HFFc6 (cell line): Measurements from ENCODE around the gene PEX16. TPM values are rescaled to one million over a fixed set of nuclear protein-coding genes. Genes with fewer than 3 reads are reported as not detected.

ENCODE experiments used
- DNase-seq: peaks from one replicate; pipeline ENCODE4 v3.0.0-alpha.2; 2018
- H3K27ac Mint-ChIP-seq: 2 replicates; pipeline ENCODE4 v1.8.0; 2020; ENCODE audit warnings: mild to moderate bottlenecking, mixed read lengths
- H3K27me3 Mint-ChIP-seq: 2 replicates; pipeline ENCODE4 v1.8.0; 2021; ENCODE audit warnings: mild to moderate bottlenecking, moderate library complexity, mixed read lengths; ENCODE audit not compliant: insufficient read depth
- H3K36me3 Mint-ChIP-seq: 2 replicates; pipeline ENCODE4 v1.8.0; 2021; ENCODE audit warnings: low read depth, mixed read lengths
- H3K4me1 Mint-ChIP-seq: 2 replicates; pipeline ENCODE4 v1.8.0; 2020; ENCODE audit warnings: low read depth, mixed read lengths
- H3K4me3 Mint-ChIP-seq: 2 replicates; pipeline ENCODE4 v1.8.0; 2020; ENCODE audit warnings: mild to moderate bottlenecking, moderate library complexity, mixed read lengths
- H3K9me3 Mint-ChIP-seq: 2 replicates; pipeline ENCODE4 v1.8.0; 2020; ENCODE audit warnings: mild to moderate bottlenecking, mixed read lengths
- CTCF ChIP-seq: fragments of 200-600 bp; sonication (generic); IDR thresholded peaks from 2 replicates; pipeline ENCODE4 v1.5.0; 2021; ENCODE audit warnings: antibody characterized with exemption, mild to moderate bottlenecking
- total RNA-seq, 6 experiments: library from RNA; stranded (reverse); fragmentation: NEBNext Ultra II Directional; extraction: Animal tissue kit (Norgen Biotek cat#: 25700); gene quantifications; 2 replicates in 1 of 6; 3 replicates in 5 of 6; pipeline ENCODE4 v1.2.3, GENCODE V29; 2021

PEX16 gene
- total RNA-seq, 6 experiments from 2014 or later: 23.4 to 27.2 (median 25.9) TPM

GRCh38 chr11:45880772-45881570 is 36.7 kb downstream of the PEX16 start:
- no peaks in the 10 kb centered on the region for H3K9me3 Mint-ChIP-seq
- no peak for DNase-seq
- H3K4me3 Mint-ChIP-seq: no peak overlapping the region
- H3K36me3 Mint-ChIP-seq: peaks cover 10% of the 10 kb centered on the region
- peaks cover 2% of the 10 kb centered on the region for H3K27me3 Mint-ChIP-seq
- peaks cover 16% of the 10 kb centered on the region for H3K4me1 Mint-ChIP-seq
- TF ChIP-seq CTCF: no peak
- H3K27ac Mint-ChIP-seq: no peak overlapping the region

GRCh38 chr11:45879803-45880686 is 37.6 kb downstream of the PEX16 start:
- TF ChIP-seq CTCF: no peak
- Mint-ChIP-seq H3K9me3 (no peaks in the 10 kb centered on the region), H3K36me3 (peaks cover 10% of the 10 kb centered on the region), H3K4me1 (peaks cover 16% of the 10 kb centered on the region), H3K27ac (no peak overlapping the region), H3K27me3 (peaks cover 2% of the 10 kb centered on the region), H3K4me3 (no peak overlapping the region)
- peak; percentile 21 for DNase-seq

GRCh38 chr11:45877845-45878244 is 39.8 kb downstream of the PEX16 start:
- peaks cover 14% of the 10 kb centered on the region for H3K36me3 Mint-ChIP-seq
- H3K27me3 Mint-ChIP-seq: peaks cover 3% of the 10 kb centered on the region
- no peak overlapping the region for H3K4me3 Mint-ChIP-seq
- H3K4me1 Mint-ChIP-seq: peaks cover 24% of the 10 kb centered on the region
- no peak overlapping the region for H3K27ac Mint-ChIP-seq
- no peak for DNase-seq
- no peak for TF ChIP-seq CTCF
- no peaks in the 10 kb centered on the region for H3K9me3 Mint-ChIP-seq

GRCh38 chr11:45877221-45877620 is 40.5 kb downstream of the PEX16 start:
- Mint-ChIP-seq H3K9me3 (no peaks in the 10 kb centered on the region), H3K27ac (no peak overlapping the region), H3K27me3 (peaks cover 3% of the 10 kb centered on the region), H3K36me3 (peaks cover 12% of the 10 kb centered on the region), H3K4me1 (peaks cover 29% of the 10 kb centered on the region), H3K4me3 (no peak overlapping the region)
- DNase-seq: no peak
- TF ChIP-seq CTCF: no peak

GRCh38 chr11:45876401-45876800 is 41.3 kb downstream of the PEX16 start:
- Mint-ChIP-seq H3K27me3 (peaks cover 3% of the 10 kb centered on the region), H3K36me3 (peaks cover 10% of the 10 kb centered on the region), H3K4me3 (no peak overlapping the region), H3K27ac (no peak overlapping the region), H3K9me3 (no peaks in the 10 kb centered on the region), H3K4me1 (peaks cover 29% of the 10 kb centered on the region)
- TF ChIP-seq CTCF: no peak
- no peak for DNase-seq
